BLaER1 (cell line): ENCODE measurements around the gene SIX4.
A peak's percentile ranks its signal among the peaks of the same experiment; 100 is the strongest.

Experiments used
- H3K27ac ChIP-seq: shearing (Covaris generic); formaldehyde crosslinking; 2 replicates; pipeline ENCODE4 v1.8.1; 2022
- H3K27me3 ChIP-seq: shearing (Covaris generic); formaldehyde crosslinking; 2 replicates; pipeline ENCODE4 v1.8.1; 2022
- H3K36me3 ChIP-seq: shearing (Covaris generic); formaldehyde crosslinking; 2 replicates; pipeline ENCODE4 v1.8.1; 2022
- H3K4me1 ChIP-seq: shearing (Covaris generic); formaldehyde crosslinking; 2 replicates; pipeline ENCODE4 v1.8.1; 2022
- H3K4me2 ChIP-seq: shearing (Covaris generic); formaldehyde crosslinking; 2 replicates; pipeline ENCODE4 v1.8.1; 2022
- H3K4me3 ChIP-seq: shearing (Covaris generic); formaldehyde crosslinking; 2 replicates; pipeline ENCODE4 v1.8.1; 2022
- H3K9ac ChIP-seq: shearing (Covaris generic); formaldehyde crosslinking; 2 replicates; pipeline ENCODE4 v1.8.1; 2022
- H3K9me3 ChIP-seq: shearing (Covaris generic); formaldehyde crosslinking; 2 replicates; pipeline ENCODE4 v1.8.1; 2022
- H4K20me1 ChIP-seq: shearing (Covaris generic); formaldehyde crosslinking; 2 replicates; pipeline ENCODE4 v1.8.1; 2022
- Cebpa-rat ChIP-seq: shearing (Covaris generic); IDR thresholded peaks from 2 replicates; pipeline ENCODE4 v1.8.1; 2022

Gene SIX4

DNA sequence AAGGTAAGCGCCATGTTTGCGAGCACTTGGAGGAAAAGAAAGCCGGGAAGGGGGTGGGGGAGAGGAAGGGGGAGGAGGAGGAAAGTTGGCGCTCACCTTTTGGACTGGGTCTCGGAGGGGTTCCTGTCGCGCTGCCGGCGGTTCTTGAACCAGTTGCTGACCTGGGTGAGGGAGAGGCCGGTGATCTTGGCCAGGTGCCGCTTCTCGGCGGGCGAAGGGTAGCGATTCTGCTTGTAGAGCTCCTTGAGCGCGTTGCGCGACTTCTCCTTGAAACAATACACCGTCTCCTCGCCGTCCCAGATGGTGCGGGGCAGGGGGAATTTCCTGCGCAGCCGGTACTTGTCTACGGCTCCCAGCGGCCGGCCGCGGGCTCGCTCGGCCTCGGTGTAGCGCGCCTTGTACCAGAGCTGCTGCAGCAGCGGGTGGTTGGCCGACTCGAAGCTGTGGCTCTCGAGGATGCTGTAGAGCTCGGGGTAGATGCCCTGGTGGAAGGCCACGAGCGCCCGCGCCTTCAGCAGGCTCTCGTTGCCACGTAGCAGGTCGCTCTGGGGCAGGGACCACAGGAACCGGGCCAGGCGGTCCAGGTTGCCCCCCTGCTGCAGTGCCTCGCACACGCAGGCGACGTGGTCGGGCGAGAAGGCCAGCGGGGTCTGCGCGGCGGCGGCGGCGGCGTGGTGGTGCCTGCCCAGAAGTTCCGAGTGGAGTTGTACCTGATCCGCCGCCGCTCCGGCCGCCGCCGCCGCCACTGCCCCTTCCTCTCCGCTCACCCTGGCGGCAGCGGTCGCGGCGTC lies 840 bp downstream of the SIX4 start:
- no peaks in the 10 kb centered on the region for H3K36me3 ChIP-seq

DNA sequence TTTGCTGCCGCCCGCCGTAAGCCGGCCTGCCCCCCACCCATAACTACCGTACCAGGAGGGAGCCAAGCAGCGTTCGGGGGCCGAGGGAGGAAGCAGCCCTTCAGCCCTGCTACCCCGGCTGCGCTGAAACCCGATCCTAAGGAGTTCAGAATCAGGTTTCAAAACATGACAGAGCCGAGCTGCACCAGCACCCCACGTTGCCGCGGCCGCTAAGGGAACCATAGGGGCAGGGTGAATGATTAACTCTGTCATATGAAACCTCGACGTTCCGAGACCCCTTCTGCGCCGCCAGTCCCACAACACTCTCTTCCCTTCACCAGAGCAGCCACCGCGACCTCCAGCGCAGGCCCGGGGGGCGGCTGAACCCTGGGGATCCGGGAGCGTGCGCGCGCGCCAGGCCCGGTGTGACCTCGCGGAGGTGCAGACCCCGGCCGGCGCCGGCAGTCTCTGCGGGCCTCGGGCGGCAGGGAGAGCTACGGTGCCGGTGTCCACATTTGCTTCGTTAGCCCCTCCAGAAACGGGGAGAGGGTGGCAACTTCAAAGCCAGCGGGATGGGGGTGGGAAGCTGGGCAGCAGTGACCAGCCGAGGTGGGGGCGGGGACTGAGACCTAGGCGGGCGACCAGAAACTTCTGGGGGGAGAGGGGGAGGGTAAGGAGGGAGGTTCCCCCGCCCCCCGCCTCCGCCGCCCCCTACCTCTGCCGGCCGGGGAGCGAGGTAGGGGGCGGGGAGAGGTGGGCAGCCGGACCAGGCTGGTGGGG lies 1.6 kb downstream of the SIX4 start:
- Histone ChIP-seq H3K4me1 (peaks cover 21% of the 10 kb centered on the region), H3K27ac (no peak overlapping the region), H3K27me3 (peaks cover 70% of the 10 kb centered on the region), H3K4me2 (peak overlapping the region; percentile 95), H4K20me1 (peaks cover 29% of the 10 kb centered on the region), H3K36me3 (no peaks in the 10 kb centered on the region), H3K9ac (no peak overlapping the region), H3K4me3 (peak overlapping the region; percentile 65), H3K9me3 (peaks cover 10% of the 10 kb centered on the region)
- TF ChIP-seq Cebpa-rat, result no peak

More for the DNA sequence above, 840 bp downstream of the SIX4 start:
- Histone ChIP-seq H3K9ac (no peak overlapping the region), H4K20me1 (peaks cover 29% of the 10 kb centered on the region), H3K4me2 (peak overlapping the region; percentile 95), H3K27ac (no peak overlapping the region), H3K4me3 (peak overlapping the region; percentile 65), H3K9me3 (peaks cover 10% of the 10 kb centered on the region), H3K4me1 (peaks cover 21% of the 10 kb centered on the region), H3K27me3 (peaks cover 70% of the 10 kb centered on the region)
- TF ChIP-seq Cebpa-rat, result no peak

DNA sequence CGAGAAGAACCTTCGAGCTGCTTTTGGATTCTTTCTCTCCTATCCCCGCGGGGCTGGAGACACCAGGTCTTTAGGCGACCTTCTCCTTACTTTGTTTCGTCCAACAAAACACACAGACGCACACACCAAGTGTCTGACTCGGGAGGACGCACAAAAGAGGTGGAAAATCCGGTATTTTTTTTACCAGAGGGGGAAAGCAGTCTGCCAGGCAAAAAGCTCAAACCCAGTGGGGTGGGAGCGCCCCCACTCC lies 2.1 kb downstream of the SIX4 start:
- TF ChIP-seq Cebpa-rat, result no peak
- Histone ChIP-seq H3K4me2 (peak overlapping the region; percentile 95), H3K27me3 (peaks cover 70% of the 10 kb centered on the region), H4K20me1 (peaks cover 29% of the 10 kb centered on the region), H3K27ac (no peak overlapping the region), H3K4me1 (peaks cover 21% of the 10 kb centered on the region), H3K36me3 (no peaks in the 10 kb centered on the region), H3K9me3 (peaks cover 10% of the 10 kb centered on the region), H3K9ac (no peak overlapping the region), H3K4me3 (peak overlapping the region; percentile 65)

DNA sequence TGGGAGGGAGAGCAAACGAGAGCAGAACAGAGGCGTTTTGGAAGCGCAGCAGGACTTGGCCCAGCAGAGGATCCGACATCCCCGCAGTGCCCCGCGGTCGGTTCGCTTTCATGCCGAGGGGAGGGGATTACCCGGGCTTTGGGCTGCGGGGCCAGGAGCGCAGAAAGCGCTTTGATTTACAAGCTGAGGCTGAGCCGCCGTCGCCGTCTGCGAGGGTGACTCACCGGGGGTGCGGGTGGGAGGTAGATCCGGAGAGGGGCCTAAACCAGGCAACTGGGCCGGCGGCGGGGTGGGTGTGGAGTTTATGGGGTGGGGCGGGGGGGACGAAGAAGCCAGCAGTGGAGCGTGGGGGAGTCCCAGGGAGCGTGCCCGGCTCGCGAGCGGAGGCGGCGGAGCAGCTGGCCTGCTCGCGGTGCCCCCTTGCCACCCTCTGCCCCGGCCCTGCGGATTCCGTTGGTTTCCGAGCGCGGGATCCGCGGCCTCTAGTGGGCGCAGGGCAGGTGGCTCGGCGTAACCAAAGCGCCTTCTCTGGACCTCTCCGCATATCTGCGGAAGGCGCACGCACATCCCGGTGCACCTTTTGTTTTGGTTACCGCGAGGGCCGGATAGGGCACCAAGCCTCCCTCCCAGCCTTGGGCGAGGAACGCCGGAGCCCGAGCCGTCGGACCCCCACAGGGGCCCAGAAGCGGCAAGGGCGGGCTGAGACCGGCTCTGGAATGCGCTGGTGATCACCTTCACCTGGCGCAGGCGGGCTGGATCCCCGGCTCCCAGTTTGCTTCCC lies 2.6 kb downstream of the SIX4 start:
- H4K20me1 ChIP-seq, result peaks cover 29% of the 10 kb centered on the region
- H3K27ac ChIP-seq, result no peak overlapping the region
- H3K36me3 ChIP-seq, result no peaks in the 10 kb centered on the region
- peak overlapping the region; percentile 65 for H3K4me3 ChIP-seq
- H3K4me1 ChIP-seq, result peaks cover 21% of the 10 kb centered on the region
- no peak for TF ChIP-seq Cebpa-rat
- H3K4me2 ChIP-seq, result peak overlapping the region; percentile 95
- H3K9ac ChIP-seq, result no peak overlapping the region
- H3K9me3 ChIP-seq, result peaks cover 10% of the 10 kb centered on the region
- H3K27me3 ChIP-seq, result peaks cover 70% of the 10 kb centered on the region

DNA sequence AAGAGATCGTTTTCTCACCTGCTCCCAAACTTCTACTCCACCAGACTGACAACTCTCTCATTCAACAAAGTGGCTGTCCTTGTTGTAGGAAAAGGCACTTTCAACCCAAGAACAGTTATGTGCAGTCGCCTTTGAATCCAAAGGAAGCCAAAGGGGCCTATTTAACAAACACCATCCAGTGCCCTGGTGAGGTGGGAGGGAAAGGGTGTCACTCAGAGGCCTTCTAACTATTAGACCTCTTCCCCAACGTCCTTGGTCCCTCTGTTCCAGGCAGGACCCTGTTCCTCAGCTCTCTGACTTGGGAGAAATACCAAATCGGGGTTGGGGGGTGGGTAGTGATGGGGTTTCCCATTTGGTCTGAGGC lies 3.2 kb downstream of the SIX4 start:
- H3K9ac ChIP-seq, result no peak overlapping the region
- no peak overlapping the region for H3K4me3 ChIP-seq
- TF ChIP-seq Cebpa-rat, result no peak

DNA sequence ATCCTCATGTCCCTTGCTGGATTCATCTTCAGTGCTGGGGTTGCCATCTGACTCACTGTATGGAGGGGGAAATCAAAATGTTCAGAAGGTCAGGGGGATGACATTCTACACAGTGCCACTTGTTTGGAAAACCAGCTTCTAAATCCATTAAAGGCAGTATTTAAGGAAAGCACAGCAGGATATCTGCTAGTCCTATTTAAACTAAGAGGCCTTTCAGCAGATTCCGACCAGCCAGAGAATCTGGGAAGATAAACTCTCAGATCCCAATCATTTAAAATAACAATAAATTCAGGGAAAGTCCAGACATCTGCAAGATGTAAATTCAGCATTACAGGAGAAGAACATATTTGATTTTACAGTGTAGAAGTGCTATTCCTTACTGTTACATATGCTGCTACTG lies 3.8 kb downstream of the SIX4 start:
- H3K27me3 ChIP-seq, result peaks cover 61% of the 10 kb centered on the region
- no peak overlapping the region for H3K4me3 ChIP-seq
- TF ChIP-seq Cebpa-rat, result no peak
- peaks cover 21% of the 10 kb centered on the region for H3K4me1 ChIP-seq
- H3K36me3 ChIP-seq, result no peaks in the 10 kb centered on the region
- H4K20me1 ChIP-seq, result peaks cover 29% of the 10 kb centered on the region
- H3K27ac ChIP-seq, result no peak overlapping the region
- H3K9me3 ChIP-seq, result peaks cover 10% of the 10 kb centered on the region
- no peak overlapping the region for H3K4me2 ChIP-seq
- H3K9ac ChIP-seq, result no peak overlapping the region

More for the DNA sequence above, 3.2 kb downstream of the SIX4 start:
- Histone ChIP-seq H3K9me3 (peaks cover 10% of the 10 kb centered on the region), H3K27me3 (peaks cover 66% of the 10 kb centered on the region), H3K4me2 (no peak overlapping the region), H3K27ac (no peak overlapping the region), H3K4me1 (peaks cover 21% of the 10 kb centered on the region), H3K36me3 (no peaks in the 10 kb centered on the region), H4K20me1 (peaks cover 29% of the 10 kb centered on the region)

DNA sequence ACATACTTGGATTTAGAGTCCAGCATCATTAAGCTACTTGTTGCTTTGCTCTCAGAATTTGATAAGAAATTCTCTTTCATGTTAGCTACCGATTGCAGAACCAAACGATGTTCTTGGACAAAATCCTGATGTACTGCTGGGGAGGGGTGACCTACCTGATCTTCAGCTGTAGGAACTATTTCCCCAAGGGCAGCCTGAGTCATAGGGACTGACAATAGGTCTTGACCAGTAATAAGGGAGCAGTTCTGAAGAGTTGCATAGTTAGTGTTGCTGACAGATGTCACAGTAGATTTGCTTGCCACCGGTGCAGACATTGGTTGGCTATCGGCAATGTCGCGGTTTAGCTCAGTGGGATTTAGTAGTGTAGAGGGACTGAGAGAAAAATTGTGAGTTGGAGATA lies 10.6 kb downstream of the SIX4 start:
- Histone ChIP-seq H3K27ac (no peak overlapping the region), H3K27me3 (no peaks in the 10 kb centered on the region; the same call in 1 of the 2 replicates), H3K4me3 (no peak overlapping the region), H3K9ac (no peak overlapping the region), H3K9me3 (no peaks in the 10 kb centered on the region), H3K4me2 (no peak overlapping the region), H4K20me1 (no peaks in the 10 kb centered on the region), H3K4me1 (no peaks in the 10 kb centered on the region), H3K36me3 (no peaks in the 10 kb centered on the region)
- no peak for TF ChIP-seq Cebpa-rat

DNA sequence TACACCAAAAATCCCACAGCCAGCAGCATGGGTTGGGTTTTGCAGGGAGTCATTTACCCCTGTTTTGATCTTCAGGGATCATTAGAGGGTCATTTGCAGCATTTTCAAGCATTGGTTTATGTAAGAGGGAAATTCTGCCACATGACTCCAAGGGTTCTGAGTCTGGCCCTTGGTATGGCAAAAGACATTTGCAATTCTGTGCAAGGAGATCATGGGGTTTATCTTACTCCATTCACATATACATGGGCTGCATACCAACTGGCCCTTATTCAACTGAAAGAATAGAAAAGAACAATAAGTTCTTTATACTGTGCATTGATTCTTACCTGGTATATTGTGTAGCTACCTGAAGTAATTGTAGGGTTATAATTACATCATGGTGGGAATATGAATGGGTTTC lies 13.7 kb downstream of the SIX4 start:
- H3K4me2 ChIP-seq, result no peak overlapping the region
- H3K36me3 ChIP-seq, result no peaks in the 10 kb centered on the region
- TF ChIP-seq Cebpa-rat, result no peak
- H3K9ac ChIP-seq, result no peak overlapping the region
- H3K4me3 ChIP-seq, result no peak overlapping the region
- no peak overlapping the region for H3K27ac ChIP-seq
- no peaks in the 10 kb centered on the region for H4K20me1 ChIP-seq
- no peaks in the 10 kb centered on the region for H3K27me3 ChIP-seq
- H3K9me3 ChIP-seq, result no peaks in the 10 kb centered on the region
- H3K4me1 ChIP-seq, result no peaks in the 10 kb centered on the region

DNA sequence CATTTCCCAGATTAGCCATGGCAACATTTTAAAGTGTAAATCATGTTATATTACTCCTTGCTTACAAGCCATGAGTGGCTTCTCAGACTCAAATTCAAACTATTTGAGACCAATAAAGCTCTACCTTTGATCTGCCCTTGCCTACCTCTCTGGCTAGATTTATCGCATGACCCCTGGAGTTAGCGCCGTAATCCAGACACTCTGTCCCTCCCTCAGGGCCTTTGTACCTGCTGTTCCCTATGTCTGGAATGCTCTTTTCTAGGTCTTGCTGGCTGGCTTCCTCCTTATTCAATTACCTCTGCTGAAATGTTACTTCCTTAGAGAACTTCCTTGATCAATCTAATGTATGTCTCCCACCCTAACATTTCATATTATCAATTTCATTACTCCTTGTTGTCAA lies 16.3 kb downstream of the SIX4 start:
- TF ChIP-seq Cebpa-rat, result no peak
- no peaks in the 10 kb centered on the region for H4K20me1 ChIP-seq
- H3K4me1 ChIP-seq, result no peaks in the 10 kb centered on the region
- H3K27ac ChIP-seq, result no peak overlapping the region
- H3K9me3 ChIP-seq, result no peaks in the 10 kb centered on the region
- no peaks in the 10 kb centered on the region for H3K27me3 ChIP-seq
- H3K9ac ChIP-seq, result no peak overlapping the region
- H3K36me3 ChIP-seq, result no peaks in the 10 kb centered on the region
- no peak overlapping the region for H3K4me3 ChIP-seq
- H3K4me2 ChIP-seq, result no peak overlapping the region

DNA sequence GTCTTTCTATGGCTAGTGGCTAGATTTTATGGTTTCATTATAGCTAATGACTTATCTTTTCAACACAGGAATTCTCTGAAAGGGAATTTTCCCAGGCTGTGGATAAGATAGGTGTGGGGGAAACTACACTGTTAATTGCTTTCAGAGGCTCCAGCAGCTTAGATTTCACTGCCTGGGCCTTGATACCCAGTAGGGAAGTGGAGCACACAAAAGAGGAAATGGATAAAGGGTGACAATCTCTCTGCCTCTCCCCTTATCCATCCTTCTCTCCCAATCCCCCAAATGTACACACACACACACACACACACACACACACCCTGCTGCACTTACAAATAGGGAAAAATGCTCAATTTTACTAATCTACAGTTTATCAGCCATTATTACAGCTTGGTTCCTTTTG lies 19.1 kb downstream of the SIX4 start:
- peaks cover 13% of the 10 kb centered on the region for H3K9me3 ChIP-seq
- no peaks in the 10 kb centered on the region for H3K4me1 ChIP-seq
- H3K4me2 ChIP-seq, result no peak overlapping the region
- no peak overlapping the region for H3K4me3 ChIP-seq
- no peaks in the 10 kb centered on the region for H3K27me3 ChIP-seq
- H3K9ac ChIP-seq, result no peak overlapping the region
- no peaks in the 10 kb centered on the region for H4K20me1 ChIP-seq
- H3K27ac ChIP-seq, result no peak overlapping the region
- no peaks in the 10 kb centered on the region for H3K36me3 ChIP-seq
- no peak for TF ChIP-seq Cebpa-rat
